Nephron (organoid): ENCODE measurements around the gene CDKN2C.

ENCODE experiments used
- H3K27ac Mint-ChIP-seq, 3 experiments: 2 replicates each; pipeline ENCODE4 v1.8.0; 2020; ENCODE audit warnings: mixed read lengths in 3 of 3, mild to moderate bottlenecking in 2 of 3, moderate library complexity in 1 of 3
- H3K27me3 Mint-ChIP-seq: 2 replicates; pipeline ENCODE4 v1.8.0; 2021; ENCODE audit warnings: low read depth, mild to moderate bottlenecking, moderate library complexity, mixed read lengths
- H3K36me3 Mint-ChIP-seq: 2 replicates; pipeline ENCODE4 v1.8.0; 2020; ENCODE audit warnings: low read depth, mixed read lengths
- H3K4me1 Mint-ChIP-seq: 2 replicates; pipeline ENCODE4 v1.8.0; 2020; ENCODE audit warnings: mixed read lengths
- H3K4me3 Mint-ChIP-seq, 3 experiments: 2 replicates each; pipeline ENCODE4 v1.8.0; 2020; ENCODE audit warnings: mild to moderate bottlenecking in 3 of 3, mixed read lengths in 3 of 3, moderate library complexity in 2 of 3
- H3K9me3 Mint-ChIP-seq: 2 replicates; pipeline ENCODE4 v1.8.0; 2020; ENCODE audit warnings: mixed read lengths
- CTCF ChIP-seq, 3 experiments: fragments of 200-600 bp; sonication (generic); IDR thresholded peaks; one replicate each; pipeline ENCODE4 v1.5.0; 2021; ENCODE audit warnings: antibody characterized with exemption in 3 of 3; ENCODE audit not compliant: unreplicated experiment in 3 of 3

CDKN2C gene

GRCh38 chr1:50979937-50980336, 9.9 kb downstream of the CDKN2C start:
- H3K27ac Mint-ChIP-seq = no peak overlapping the region
- H3K9me3 Mint-ChIP-seq = no peaks in the 10 kb centered on the region
- no peaks in the 10 kb centered on the region for H3K36me3 Mint-ChIP-seq
- peaks cover 95% of the 10 kb centered on the region for H3K27me3 Mint-ChIP-seq
- H3K4me3 Mint-ChIP-seq = peak overlapping the region in 1 of 3 experiments; percentile 5
- H3K4me1 Mint-ChIP-seq = peaks cover 9% of the 10 kb centered on the region
- TF ChIP-seq CTCF (IDR thresholded peaks at IDR 0.05; ENCODE audit: unreplicated experiment in 3 of 3) = no peak

GRCh38 chr1:50980505-50980904, 10.5 kb downstream of the CDKN2C start:
- Mint-ChIP-seq H3K4me3 (no peak overlapping the region), H3K27ac (no peak overlapping the region), H3K36me3 (no peaks in the 10 kb centered on the region), H3K9me3 (no peaks in the 10 kb centered on the region), H3K27me3 (peaks cover 95% of the 10 kb centered on the region), H3K4me1 (peaks cover 9% of the 10 kb centered on the region)
- TF ChIP-seq CTCF (IDR thresholded peaks at IDR 0.05; ENCODE audit: unreplicated experiment in 3 of 3) = no peak

GRCh38 chr1:50981741-50982140, 11.7 kb downstream of the CDKN2C start:
- Mint-ChIP-seq H3K9me3 (no peaks in the 10 kb centered on the region), H3K27ac (no peak overlapping the region), H3K4me1 (peaks cover 9% of the 10 kb centered on the region), H3K4me3 (no peak overlapping the region), H3K27me3 (peaks cover 93% of the 10 kb centered on the region), H3K36me3 (no peaks in the 10 kb centered on the region)
- no peak for TF ChIP-seq CTCF (IDR thresholded peaks at IDR 0.05; ENCODE audit: unreplicated experiment in 3 of 3)

- Mint-ChIP-seq H3K4me1 (peaks cover 9% of the 10 kb centered on the region), H3K27me3 (peaks cover 92% of the 10 kb centered on the region), H3K9me3 (no peaks in the 10 kb centered on the region), H3K4me3 (no peak overlapping the region), H3K27ac (no peak overlapping the region), H3K36me3 (no peaks in the 10 kb centered on the region)
- no peak for TF ChIP-seq CTCF (IDR thresholded peaks at IDR 0.05; ENCODE audit: unreplicated experiment in 3 of 3)
Observed at GRCh38 chr1:50982611-50983010, 12.6 kb downstream of the CDKN2C start.

- no peak for TF ChIP-seq CTCF (IDR thresholded peaks at IDR 0.05; ENCODE audit: unreplicated experiment in 3 of 3)
- H3K27me3 Mint-ChIP-seq = peaks cover 86% of the 10 kb centered on the region
- no peak overlapping the region for H3K4me3 Mint-ChIP-seq
- no peaks in the 10 kb centered on the region for H3K9me3 Mint-ChIP-seq
- H3K36me3 Mint-ChIP-seq = no peaks in the 10 kb centered on the region
- H3K4me1 Mint-ChIP-seq = peaks cover 9% of the 10 kb centered on the region
- no peak overlapping the region for H3K27ac Mint-ChIP-seq
Observed at GRCh38 chr1:50983219-50983802, 13.3 kb downstream of the CDKN2C start.

- Mint-ChIP-seq H3K36me3 (no peaks in the 10 kb centered on the region), H3K4me1 (no peaks in the 10 kb centered on the region), H3K27ac (no peak overlapping the region), H3K27me3 (peaks cover 74% of the 10 kb centered on the region), H3K4me3 (no peak overlapping the region), H3K9me3 (no peaks in the 10 kb centered on the region)
- TF ChIP-seq CTCF (IDR thresholded peaks at IDR 0.05; ENCODE audit: unreplicated experiment in 3 of 3) = no peak
Observed at GRCh38 chr1:50985094-50985493, 15.0 kb downstream of the CDKN2C start.
